HTERT RPE-1 (cell line): ENCODE measurements around the gene FIGNL2.
"Not testable (repeated sequence)": the region's sequence is repeated elsewhere in the genome, so short reads cannot be mapped to it uniquely, and the experiment has no call there.

Experiments
- in situ Hi-C: fragments of 300-500 bp; cut with MboI; formaldehyde crosslinking; loops from 4 replicates; pipeline ENCODE4 v1.14.3; 2020; ENCODE audit warnings: low sequenced_read_pairs

FIGNL2 gene

DNA sequence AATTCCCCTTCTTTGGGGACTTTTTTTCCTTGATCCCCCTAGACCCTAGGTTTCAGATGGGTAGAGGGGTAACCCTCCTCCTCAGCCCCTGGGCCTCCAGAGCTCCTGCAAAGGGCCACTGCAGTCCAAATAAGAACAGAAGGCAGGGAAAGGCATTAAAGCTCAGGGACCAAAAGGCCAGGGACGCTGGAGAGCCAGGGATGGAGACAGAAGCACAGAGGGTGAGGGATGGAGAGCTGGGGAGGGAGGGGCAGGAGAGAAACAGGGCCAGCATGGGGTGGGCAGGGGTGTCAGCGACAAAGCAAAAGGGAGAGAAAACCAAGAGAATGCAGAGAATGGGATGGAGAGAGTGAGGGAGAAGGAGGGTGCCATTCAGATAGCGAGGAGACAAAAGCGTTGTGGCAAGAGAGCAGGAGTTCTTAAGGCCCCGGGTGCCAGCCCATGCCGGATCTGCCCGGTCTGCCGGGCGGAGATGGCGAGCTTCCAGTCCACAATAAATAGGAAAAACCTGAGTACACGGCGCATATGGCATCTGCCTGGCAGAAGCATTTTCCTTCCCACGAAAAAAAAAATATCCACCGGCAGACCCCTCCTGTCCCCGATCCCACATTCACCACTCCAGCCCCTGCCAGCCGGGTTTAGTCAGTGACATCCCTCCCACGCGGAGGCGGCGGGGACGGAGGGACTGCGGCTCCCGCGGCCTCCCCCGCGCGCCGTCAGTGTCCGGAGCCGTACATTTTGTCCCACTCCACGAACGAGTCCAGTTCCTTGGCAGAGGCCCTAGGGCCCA is 28.6 kb downstream of the FIGNL2 start:
- in situ Hi-C loops: no loop called here

- in situ Hi-C loops: no loop called here
Measured at GRCh38 chr12:51818566-51819300, 29.8 kb downstream of the FIGNL2 start.

- in situ Hi-C loops: no loop called here
Measured at GRCh38 chr12:51818086-51818485, 30.4 kb downstream of the FIGNL2 start.

- in situ Hi-C loops: no loop called here
Measured at GRCh38 chr12:51817027-51817953, 31.2 kb downstream of the FIGNL2 start.

DNA sequence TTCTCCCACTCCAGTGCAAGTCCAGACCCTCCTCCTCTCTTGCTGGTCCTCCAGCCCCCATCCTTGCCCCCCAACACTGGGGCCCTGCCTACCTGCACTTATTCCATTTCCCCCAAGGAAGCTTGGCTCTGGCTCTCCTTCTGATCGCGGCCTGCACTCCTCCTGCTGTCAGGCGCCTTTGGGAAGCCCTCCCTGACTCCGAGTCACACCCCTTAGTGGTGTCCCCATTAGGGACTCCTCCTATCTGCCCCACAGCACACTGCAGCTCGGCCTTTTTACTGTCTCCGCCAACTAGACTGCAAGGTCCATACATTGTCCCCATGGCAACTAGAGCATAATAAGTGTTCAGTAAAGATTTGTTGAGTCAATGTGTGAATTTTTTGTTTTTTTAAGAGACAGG is 32.9 kb downstream of the FIGNL2 start:
- in situ Hi-C loops: no loop called here

- in situ Hi-C loops: no loop called here
Measured at GRCh38 chr12:51814311-51815088, 34.0 kb downstream of the FIGNL2 start.

- in situ Hi-C loops: no loop called here
Measured at GRCh38 chr12:51813931-51814310, 34.6 kb downstream of the FIGNL2 start.

GRCh38 chr12:51812871-51813270 is 35.6 kb downstream of the FIGNL2 start:
- in situ Hi-C loops: no loop called here

DNA sequence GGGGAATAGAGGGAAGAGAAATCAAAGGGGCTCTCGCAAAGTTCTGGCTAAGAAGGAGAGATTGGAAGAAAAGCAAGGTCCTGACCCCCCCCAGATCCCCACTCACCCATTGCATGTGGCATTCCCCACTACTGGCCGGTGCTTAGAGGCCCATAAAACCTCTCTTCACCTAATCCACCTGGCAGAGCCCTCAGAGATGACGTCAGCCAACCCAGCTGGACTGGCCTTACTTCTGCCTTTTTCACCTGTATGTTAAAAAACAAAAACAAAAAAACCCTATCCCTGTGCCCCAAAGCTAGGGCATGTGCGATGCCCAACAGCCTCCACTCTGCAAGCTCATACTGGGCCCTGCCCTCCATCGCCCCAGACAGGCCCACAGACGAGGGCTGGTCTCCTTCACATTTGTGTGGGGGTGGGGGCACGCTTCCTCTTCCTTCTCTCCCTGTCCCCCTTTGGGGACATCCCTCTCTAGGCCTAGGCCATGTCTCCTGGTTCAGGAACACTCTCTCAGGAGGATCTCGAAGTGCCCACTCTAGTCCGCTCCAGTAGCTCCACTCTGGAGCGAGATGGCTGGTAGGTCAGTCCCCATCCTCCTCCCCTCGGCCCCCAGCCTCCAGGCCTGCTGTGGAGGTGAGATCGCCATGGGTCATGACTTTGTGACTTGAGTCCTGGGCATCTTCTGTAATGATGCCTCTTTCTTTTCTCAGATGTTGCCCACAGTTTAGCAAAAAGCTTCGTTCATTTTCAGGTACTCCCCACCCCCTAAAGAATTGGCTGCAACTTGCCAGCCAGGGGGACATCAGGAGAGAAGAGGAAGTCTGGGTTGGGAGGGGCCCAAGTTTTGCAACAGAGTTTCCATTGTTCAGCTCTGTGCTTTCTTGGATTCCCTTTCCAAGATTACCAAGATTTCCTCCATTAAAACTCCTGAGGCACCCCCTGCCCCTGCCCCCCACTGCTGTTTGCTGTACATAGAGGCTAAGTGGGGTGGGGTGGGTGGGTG is 37.0 kb downstream of the FIGNL2 start:
- in situ Hi-C loops: no loop called here

DNA sequence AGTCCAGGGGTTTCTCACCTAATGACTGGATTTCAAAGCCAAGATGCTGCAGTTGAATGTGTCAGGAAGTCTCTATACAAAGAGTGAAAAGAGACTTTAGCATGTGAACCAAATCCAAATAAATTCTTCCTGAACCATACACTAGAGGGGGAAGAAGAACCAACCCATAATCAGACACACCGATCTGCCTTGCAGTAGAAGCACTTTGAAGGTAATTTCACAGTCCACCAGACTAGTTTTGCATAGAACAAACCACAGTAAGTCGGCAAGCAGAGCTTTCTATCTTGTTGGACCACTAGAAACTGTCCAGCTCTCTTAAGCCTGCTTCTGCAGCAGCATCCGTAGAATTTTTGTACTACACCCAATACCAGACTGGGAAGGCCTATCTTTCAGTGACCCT is 39.3 kb downstream of the FIGNL2 start:
- in situ Hi-C loops: no loop called here

DNA sequence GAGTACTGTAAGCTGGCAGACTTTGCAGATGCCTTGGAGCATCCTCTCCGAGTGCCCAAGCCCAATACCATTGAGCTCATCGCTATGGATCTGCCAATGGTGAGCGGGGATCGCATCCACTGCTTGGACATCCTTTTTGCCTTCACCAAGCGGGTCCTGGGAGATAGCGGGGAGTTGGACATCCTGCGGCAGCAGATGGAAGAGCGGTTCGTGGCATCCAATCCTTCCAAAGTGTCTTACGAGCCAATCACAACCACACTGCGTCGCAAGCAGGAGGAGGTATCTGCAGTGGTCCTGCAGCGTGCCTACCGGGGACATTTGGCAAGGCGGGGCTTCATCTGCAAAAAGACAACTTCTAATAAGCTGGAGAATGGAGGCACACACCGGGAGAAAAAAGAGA is 41.6 kb downstream of the FIGNL2 start:
- in situ Hi-C loops: no loop called here

GRCh38 chr12:51801027-51801426 is 47.5 kb downstream of the FIGNL2 start:
- in situ Hi-C loops: no loop called here

GRCh38 chr12:51798501-51798900 is 50.0 kb downstream of the FIGNL2 start:
- in situ Hi-C loops: no loop called here

- in situ Hi-C loops: not testable (repeated sequence)
Measured at GRCh38 chr12:51798051-51798450, 50.5 kb downstream of the FIGNL2 start.

DNA sequence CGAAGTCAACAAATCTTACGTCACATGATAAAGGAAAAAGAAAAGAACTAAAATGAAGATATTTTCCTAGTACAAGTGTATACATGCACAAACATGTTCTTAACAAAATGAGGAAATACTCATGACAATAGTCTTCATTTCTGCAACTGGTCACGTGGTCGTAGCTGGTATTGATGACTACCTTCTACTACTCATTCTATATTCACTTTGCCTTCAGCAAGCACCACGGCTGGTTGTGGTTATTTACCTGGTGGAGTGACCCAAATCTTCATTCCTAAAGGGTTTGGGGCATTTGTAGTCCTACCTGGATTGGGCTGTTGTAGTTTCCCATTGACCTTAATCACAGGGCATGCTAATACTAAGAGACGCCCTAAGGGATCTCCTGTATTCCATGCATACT is 51.2 kb downstream of the FIGNL2 start:
- in situ Hi-C loops: no loop called here

DNA sequence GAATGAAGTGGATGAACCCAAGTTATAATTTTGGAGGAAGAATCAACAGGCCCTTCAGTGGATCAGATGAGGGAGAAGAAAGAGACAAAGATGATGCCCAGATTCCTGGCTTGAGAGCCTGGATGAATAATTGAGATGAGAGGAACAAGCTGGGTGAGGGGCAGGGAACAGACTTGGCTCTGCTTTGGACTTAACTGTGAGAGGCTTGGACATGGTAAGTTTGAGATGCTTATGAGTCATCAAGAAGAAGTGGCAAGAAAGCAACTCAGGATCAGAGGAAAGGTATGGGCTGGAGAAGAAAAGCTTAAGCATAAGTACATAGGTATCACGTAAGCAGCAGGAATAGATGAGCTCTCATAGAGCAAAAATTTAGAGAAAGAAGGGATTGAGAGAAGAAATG is 55.3 kb downstream of the FIGNL2 start:
- in situ Hi-C loops: no loop called here

DNA sequence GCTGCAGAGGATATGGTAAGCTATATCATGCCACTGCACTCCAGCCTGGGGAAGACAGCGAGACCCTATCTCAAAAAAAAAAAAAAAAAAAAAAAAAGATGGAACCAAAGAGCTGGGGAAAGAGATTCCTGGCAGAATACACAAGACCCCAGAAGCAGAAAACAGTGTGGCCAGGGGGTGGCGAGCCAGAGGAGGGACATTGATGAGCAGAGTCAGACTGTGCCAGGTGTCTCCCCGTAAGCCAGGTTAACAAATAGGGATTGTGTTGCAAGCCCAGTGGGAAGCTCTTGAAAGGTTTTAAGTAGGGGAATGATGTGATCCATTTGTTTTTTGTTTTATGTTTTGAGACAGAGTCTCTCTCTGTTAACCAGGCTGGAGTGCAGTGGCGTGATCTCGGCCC is 56.1 kb downstream of the FIGNL2 start:
- in situ Hi-C loops: no loop called here

DNA sequence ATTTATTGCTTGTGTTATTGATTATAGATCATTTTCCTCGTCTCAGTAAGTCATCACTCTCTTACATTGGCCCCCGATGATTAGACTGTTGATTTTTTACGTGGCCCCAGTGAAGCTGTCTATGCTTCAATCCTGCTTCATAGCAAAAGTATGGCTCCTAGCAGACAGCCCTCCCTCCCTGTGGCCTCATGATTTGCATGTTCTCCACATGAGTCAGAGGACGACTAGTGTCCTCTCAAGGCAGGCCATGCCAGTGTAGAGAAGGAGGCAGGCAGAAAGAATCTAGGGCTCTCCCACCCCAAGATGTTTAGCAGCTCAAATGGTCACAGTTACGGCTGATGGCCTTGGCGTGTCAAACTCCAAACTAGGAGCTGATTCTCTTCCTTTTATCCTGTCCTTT is 59.6 kb downstream of the FIGNL2 start:
- in situ Hi-C loops: no loop called here

- in situ Hi-C loops: no loop called here
Measured at GRCh38 chr12:51785906-51786305, 62.6 kb downstream of the FIGNL2 start.
